Stimulated activated CD4-positive, alpha-beta T cell treated with anti-CD3 and anti-CD28 coated beads, Interleukin-1b, Interleukin-23, amount 100 ng/mL, for 24 hours (primary cell): Measurements from ENCODE around the gene BAZ1A.
A peak's percentile ranks its signal among the peaks of the same experiment; 100 is the strongest.

Source experiments
- DNase-seq, 4 experiments: peaks; one replicate each; pipeline ENCODE4 v3.0.0-alpha.2; 2020; ENCODE audit warnings: low read depth in 4 of 4, low spot score in 1 of 4

The BAZ1A gene

DNA sequence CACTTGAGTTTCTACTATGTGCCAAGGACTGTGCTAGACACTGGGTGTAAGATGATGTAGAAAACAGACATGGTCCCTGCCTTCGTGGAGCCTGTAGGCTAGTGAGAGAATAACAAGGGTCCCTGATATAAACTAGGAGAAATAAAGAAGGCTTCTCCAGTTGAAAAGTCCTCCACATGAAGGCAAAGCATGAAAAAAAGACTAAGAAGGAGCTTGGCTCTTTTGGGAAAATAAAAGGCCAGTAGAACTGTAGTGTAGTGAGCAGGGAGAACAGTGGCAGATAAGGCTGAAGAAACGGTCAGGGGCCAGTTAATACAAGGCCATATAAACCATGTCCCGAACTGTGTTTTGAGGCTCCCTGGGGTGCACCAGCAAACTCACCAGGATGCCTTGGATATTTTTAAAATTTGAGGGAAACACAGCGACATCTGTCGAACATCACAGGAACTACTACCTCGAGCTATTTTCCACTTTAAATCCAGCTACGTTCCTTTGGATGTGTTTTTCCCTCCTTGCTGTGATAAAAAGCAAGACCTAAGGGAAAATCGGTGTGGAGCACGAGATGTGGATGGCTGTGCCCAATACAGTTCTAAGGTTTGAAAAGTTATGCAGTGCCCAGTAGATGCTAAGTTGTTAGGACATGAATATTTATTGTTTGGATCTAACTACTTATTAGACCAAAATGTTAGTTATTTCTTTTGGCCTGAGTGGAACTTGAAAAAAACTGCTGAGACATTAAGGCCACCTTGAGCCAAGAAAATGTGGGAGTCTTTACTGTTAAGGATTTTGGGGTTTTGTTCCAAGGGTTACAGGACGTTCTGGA is 152.2 kb downstream of the BAZ1A start:
- peak in 2 of 4 experiments; percentile 1 to 21 for DNase-seq

DNA sequence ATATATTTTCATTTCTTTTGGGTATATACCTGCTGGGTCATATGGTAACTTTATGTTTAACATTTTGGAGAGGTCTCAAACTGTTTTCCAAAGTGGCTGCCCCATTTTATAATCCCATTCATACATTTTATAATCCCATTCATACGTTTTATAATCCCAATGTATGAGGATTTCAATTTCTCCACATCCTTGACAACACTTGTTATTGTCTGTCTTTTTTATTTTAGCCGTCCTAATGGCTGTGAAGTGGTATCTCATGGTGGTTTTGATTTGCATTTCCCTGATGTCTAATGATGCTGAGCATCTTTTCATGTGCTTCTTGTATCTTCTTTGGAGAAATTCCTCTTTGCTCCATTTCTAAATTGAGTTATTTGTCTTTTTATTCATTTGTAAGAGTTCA is 154.0 kb downstream of the BAZ1A start:
- DNase-seq: no peak

DNA sequence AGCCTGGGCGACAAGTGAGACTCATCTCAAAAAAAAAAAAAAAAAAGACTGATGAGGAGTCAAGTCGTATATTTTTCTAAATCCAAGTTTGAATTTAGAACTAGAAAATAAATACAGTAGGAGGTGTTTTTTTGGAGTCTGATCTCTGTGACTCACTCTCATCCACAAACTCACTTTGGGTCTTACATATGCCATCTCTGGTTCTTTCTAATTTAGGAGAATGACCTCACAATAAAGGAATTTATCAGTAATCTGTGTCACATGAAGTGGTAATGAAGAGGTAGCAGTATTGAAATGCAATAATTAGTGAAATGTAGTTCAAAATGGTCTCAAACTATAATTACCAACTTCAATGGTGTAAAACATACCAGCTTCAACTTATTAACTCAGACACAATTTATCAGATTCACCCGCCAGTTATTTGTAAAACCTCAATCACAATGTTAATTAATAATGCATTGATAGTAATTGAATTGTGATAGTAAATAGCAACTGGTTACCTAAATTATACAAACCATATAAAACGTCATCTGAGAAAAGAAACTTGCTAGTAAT is 156.3 kb downstream of the BAZ1A start:
- DNase-seq: no peak

DNA sequence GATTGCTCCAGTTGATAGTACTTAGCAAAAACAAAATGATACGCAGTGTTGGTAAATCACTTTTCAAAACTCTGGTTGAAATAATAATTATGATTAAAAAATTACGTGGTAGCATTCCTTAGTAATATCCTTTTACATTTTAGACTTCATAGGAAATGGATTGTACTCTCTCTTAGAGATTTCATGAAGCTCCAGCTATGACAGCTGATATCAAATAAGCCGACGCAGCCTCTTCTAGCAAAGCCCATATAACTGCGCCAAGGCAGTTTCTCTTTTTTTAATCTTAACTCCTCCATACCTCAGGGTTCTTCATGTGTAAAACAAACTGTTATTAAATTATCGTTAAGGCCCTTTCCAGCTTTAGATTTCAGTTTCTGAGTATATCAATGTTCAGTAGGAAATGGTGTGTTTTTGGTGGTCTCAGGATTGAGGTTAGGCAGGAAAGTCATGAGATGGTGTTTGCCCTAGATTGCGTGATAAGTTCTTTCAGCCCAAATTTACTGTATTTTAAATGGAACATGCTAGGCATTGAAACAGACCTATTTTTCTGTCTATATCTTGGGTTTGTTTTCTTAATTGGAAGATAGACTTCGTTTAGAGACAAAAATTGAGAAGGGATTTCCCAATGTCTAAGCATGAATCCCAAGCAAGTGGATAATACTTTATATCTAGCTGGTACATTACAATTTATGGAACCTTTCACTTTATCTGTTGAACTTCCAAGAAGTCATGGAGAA is 159.9 kb downstream of the BAZ1A start:
- no peak for DNase-seq

DNA sequence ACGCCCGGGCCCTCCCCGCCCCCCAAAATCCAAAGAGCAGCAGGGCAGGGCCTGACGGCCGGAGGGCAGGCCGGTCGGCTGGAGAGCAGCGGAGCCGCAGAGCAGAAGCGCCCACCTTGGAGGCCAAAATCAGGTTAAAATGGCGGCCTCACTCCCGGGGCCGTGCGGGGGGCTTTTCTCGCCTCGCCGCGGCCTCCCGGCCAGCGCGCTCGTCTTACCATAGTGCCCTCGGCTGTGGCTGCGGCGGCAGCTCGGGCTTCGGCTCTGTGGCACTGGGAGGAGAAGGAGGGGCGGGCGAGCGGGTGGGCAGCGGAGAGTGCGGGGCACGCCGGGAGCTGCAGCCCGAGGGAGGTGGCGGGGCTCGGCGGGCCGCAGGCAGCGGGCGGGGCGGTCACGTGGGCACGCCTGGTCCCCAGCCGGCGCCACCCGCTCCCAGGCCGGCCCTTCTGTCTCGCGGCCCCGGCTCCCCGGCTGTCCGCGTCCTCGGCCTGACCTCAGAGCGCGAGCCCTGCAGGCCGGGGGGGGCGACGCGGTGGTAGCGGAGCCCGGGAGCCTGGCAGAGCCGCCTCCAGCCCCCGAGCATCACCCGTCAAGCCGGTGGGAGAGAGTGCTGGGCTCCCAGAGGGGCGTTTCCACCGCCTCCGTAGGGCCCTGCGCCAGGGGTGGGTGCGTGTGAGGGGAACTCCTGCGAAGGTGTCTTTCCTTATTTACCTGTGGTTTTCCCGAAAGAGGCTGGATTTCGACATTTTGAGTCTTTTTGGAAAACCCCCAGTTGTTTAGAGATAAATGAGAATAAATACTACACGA is 160.6 kb downstream of the BAZ1A start, which contains the start of gene CFL2:
Gene CFL2 (minus strand): TSS at position 274 of the 807 bp plus-strand sequence. CDS start 53 bp downstream, at position 221.
- DNase-seq: peak; percentile 21 to 68 (median 49)

DNA sequence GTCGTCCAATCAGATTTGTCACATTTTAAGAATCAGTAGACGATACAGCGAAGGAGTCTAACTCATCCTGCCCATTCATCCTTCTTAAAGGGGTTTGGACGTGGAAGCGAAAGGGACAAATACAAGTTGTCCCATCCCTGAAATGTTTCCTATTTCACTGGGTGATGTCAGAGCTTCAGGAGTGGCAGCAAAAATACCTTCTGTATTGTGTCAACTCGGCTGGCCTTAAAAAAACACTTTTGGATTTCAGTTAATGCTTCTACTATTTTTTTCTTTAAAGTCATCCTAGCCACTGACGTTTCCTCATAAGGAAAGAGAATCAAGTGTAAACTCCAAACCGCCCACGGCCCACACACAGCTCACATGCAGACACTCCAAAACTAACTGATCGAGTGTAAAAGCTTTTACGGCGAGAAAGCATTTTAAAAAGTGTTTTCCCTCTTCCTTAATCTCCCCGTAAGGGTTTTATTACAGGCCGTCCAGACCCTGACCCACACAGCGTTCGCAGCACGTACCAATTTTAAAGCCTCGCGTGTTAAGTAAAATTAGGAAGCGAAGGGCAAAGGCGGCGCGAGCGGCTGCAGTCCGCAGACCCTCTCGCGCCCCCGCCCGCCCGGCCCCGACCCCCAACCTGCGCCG is 161.4 kb downstream of the BAZ1A start:
- DNase-seq: peak; percentile 1 to 23 (median 16)

DNA sequence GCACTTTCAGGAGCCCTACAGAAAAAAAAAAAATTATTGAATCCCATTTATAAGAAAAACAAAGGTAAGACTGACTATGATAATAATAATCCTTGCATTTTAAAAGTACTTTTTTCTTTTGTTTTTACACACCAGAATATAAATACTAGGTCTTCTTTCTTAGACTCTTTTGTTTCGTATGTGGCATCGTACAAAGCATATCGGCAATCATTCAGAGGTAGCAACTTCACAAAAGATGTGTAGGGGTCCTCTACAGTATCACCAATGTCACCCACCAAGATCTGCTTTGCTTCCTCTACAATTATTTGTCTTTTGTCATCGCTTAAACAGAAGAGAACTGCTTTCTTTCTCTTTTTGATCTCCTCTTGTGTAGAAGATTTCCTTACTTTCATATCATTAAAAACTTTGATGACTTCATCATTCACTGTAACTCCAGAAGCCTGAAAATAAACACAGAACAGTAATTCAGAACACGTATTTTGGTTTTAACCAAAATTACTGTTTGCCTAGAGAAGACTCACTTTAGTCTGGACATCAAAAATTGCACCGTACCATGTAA is 162.0 kb downstream of the BAZ1A start:
- no peak for DNase-seq

DNA sequence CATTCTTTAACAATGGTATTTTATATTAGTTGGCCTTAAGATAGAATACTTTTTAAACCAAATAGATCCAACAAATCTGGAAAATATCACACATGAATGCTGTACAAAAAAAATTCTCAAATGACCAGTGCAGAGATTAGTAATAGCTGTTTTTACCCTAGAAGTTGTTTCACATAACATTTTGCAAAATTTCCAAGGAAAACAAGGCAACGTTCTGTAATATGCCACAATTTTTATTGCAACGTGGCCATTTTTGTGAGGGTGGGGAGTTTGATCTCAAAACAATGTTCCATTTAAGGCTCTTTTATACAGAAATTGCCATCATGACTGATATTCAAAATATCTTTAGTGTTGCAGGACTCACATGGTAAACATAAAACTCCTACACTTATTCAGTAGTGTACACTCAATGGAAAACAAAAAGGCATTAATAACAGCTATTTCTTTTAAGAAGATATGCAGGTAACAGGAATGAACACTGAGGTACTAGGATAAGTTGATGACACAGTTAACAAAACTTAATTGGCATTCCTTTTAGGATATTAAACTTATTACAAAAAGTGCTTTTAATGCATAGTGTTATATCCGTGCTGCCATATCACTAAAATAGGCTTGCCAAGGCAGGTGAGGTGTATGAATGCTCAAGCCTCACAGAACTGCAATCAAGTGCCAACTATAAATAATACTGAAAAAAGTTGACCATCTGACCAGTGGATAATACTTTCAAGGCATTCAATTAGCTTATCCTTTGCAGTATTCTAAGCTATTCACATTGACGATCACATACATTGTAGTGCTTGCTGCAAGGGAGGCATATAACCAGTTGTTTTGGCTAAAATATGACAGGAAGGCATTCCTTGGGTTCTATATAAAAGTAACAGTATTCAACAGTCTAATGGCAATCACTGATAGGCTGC is 163.1 kb downstream of the BAZ1A start:
- no peak for DNase-seq

DNA sequence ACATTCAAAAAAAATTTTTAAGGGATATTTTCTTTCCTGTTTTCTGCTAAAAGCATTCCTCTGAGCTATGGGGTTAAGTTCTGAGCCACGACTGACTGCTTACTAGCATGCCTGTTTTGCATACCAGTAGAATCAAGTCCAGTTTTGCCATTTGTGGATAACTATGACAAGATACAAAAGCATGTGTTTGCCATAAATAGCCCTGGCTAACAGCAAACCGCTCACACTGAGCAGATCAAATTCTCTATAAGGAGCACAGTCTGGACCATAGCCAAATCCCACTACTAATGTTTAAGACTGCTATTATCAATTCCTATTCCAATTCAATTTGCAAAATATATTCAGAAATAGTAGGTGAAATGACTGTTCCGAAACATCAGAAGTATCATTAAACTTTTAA is 164.0 kb downstream of the BAZ1A start:
- no peak for DNase-seq

DNA sequence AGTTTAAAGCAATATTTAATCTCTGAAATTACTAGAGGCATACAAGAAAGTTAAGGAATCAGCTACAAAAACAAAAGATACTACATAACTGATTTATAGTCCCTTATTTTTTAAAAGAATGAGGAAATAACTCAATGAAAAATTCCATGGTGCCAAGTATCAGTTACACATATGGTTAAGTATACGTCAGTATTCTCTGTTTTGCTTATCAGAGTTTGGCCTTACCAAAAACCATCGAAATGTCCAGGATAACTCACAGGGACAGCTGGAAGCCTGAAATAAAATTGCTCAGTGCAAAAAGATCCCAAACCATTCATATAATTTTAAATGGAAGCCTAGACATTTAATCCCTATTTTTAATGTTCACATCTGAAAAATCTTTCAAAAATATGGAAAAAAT is 164.4 kb downstream of the BAZ1A start:
- no peak for DNase-seq

DNA sequence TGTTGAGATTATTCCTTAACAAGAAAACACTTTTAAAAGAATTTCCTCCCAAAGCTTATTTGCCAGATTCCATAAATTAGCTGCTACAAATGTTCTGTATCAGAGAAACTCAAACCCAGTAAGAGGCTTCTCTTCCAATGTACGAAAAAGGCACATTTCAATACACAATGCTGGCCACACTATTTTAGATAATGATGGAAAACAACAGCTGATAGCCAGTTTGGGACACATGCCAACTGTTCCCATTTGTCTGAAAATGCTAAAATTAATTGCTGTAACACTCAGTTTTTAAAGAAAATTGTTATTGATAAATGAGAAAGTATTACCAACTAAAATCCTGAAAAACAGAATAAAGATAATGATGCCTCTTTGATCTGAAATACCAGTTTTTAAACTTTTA is 165.2 kb downstream of the BAZ1A start:
- no peak for DNase-seq

DNA sequence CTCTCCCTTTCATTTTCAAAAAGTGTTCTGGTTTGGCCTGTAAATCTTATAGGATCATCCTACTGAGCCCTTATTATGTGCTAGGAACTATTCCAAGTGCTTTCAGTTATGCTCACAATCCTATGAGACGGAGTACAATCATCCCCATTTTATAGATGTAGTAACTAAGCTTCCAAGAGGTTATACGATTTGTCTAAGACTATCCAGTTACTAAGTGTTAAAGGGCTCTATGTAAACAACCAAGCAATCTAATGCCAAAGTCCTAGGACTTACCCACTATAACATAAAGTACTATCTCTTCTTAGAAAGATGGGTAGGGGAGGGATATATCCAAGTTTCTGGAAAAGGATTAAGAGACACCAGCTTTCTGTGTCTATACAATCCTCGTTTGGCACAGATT is 167.4 kb downstream of the BAZ1A start:
- DNase-seq: no peak
